T1000 (cell line): ENCODE measurements around the gene CENPF.

Experiments used
- DNase-seq: peaks from one replicate; lab custom pipeline; 2025; ENCODE audit warnings: mixed read lengths; lab: John Stamatoyannopoulos, UW

Gene CENPF

GRCh38 chr1:214617246-214617645, 14.3 kb downstream of the CENPF start:
- DNase-seq = no peak

DNA sequence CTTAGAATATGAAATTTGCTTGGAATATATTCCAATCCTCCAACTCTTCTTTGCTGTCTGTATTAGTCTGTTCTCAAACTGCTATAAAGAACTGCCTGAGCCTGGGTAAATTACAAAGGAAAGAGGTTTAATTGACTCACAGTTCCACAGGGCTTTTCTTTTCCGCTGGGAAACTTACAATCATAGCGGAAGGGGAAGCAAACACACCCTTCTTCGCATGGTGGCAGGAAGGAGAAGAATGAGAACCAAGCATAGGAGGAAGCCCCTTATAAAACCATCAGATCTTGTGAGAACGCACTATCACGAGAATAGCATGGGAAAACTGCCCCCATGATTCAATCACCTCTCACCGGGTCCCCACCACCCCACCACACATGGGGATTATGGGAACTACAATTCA, 14.8 kb downstream of the CENPF start:
- DNase-seq = no peak

GRCh38 chr1:214621236-214621635, 18.2 kb downstream of the CENPF start:
- no peak for DNase-seq

- DNase-seq = no peak
Observed at GRCh38 chr1:214623430-214623829, 20.4 kb downstream of the CENPF start.

DNA sequence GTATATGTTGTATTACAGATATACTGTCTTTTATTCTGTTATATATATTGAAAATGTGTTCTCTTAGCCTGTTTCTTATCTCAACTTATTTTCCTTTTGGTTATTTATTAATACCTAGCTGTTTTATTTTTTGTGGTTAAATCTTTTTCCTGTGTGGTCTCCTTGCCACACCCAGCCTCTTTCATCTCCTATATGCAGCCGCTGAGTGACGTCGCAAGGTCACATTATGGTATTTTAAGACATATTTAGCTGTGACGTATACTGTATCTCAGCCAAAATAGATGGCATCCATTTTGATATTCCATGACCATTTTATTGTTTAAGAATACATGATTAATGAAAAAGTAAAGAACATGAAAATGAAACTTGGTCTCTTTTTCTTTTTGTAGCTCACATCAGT, 29.1 kb downstream of the CENPF start:
- DNase-seq = no peak

- DNase-seq = no peak
Observed at GRCh38 chr1:214633686-214634085, 30.7 kb downstream of the CENPF start.

DNA sequence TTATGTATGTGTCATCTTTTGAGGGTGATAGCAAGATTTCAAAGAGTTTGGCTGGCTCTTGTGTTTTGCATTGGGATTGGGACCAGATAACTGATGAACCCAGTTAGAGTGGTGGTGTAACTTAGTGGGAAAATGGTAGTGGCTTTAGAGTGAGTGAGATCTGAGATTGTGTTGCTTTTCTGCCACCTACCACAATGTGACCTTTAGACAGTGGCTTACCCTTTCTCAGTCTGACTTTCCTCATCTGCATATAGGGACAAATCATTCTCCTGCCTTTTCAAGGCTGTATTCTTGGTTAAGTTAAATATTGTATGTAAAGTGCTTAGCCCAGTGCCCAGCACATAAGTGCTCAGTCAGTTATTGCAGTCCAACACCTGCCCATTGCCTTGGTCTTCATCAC, 31.3 kb downstream of the CENPF start:
- no peak for DNase-seq

GRCh38 chr1:214635086-214635485, 32.1 kb downstream of the CENPF start:
- DNase-seq = no peak

- no peak for DNase-seq
Observed at GRCh38 chr1:214635506-214635905, 32.5 kb downstream of the CENPF start.

GRCh38 chr1:214636436-214636835, 33.4 kb downstream of the CENPF start:
- DNase-seq = no peak

- no peak for DNase-seq
Observed at GRCh38 chr1:214637125-214637524, 34.1 kb downstream of the CENPF start.

GRCh38 chr1:214637722-214638458, 34.9 kb downstream of the CENPF start:
- no peak for DNase-seq

- DNase-seq = no peak
Observed at GRCh38 chr1:214638459-214638807, 35.4 kb downstream of the CENPF start.

DNA sequence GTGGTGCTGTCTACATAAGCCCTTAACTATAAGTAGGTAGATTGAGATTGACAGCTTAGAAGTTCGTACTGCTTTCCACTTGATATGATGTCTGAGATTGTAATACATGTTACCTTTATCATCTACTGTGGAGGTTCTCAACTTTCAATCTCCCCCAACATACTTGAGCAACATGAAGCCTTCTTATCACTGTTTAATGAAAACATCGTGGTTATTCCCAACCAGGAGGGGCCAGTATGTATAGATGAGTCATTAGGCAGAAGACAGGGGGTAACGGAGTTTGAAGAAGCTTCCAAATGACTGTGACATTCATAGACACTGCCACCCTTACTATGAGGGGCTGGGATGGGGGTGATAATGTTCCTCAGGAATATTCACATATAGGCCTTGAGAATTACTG, 36.0 kb downstream of the CENPF start:
- DNase-seq = no peak

GRCh38 chr1:214640431-214641213, 37.6 kb downstream of the CENPF start:
- no peak for DNase-seq

- no peak for DNase-seq
Observed at GRCh38 chr1:214641214-214641895, 38.4 kb downstream of the CENPF start.

GRCh38 chr1:214643030-214643429, 40.0 kb downstream of the CENPF start:
- no peak for DNase-seq

- DNase-seq = no peak
Observed at GRCh38 chr1:214645712-214646111, 42.7 kb downstream of the CENPF start.

DNA sequence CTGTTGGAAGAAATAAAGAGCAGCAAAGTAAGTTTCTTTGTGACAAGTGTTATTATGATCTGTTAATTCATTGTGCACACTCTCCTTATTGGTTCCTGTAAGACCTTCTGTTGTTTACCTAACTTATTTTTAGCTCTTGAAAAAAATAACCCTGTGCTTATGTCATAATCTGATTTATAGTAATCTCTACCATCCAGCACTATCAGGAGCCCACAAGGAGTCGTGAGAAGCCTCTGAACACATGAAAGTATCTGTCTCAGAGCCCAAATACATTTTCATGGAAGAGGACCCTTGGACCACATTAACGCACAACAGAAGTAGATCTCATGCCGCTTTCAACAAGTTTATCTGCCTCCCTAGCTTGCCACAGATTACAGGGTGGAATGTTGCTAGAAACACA, 45.8 kb downstream of the CENPF start:
- no peak for DNase-seq

GRCh38 chr1:214649607-214650006, 46.6 kb downstream of the CENPF start:
- DNase-seq = no peak

- no peak for DNase-seq
Observed at GRCh38 chr1:214650664-214651063, 47.7 kb downstream of the CENPF start.

DNA sequence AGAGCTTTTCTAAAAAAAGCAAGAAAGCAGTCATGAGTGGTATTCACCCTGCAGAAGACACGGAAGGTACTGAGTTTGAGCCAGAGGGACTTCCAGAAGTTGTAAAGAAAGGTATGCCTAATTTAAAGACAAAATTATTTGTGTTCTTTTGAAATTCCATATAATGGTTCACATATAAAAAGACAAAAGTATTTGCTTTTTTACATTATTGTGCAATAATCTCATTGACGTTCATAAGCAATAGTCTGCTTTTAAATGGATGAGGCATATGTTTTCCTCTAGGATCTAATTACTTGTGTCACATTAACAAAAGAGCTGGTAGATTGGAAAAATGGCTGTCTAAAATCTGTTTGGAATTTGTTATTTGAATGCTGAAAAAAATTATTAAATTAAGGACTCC, 54.3 kb downstream of the CENPF start:
- no peak for DNase-seq

- no peak for DNase-seq
Observed at GRCh38 chr1:214658175-214658574, 55.2 kb downstream of the CENPF start.
